Measurements from ENCODE around the gene LBP.

DNA sequence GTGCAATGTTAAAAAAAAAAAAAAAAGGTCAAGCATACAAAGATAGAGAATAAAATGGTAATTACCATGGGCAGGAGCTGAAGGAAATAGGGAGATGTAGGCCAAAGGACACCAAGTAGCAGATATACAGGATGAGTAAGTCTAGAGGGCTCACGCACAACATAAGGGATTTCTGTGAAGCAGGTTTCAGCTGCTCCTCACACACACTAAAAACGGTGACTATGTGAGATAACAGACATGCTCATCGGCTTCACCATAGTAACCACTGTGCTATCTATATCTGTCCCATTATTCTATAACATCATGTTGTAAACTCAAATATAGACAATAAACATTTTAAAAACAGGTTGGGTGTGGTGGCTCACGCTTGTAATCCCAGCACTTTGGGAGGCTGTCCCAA lies 77.3 kb downstream of the LBP start:
- TF ChIP-seq, protein P1, sequence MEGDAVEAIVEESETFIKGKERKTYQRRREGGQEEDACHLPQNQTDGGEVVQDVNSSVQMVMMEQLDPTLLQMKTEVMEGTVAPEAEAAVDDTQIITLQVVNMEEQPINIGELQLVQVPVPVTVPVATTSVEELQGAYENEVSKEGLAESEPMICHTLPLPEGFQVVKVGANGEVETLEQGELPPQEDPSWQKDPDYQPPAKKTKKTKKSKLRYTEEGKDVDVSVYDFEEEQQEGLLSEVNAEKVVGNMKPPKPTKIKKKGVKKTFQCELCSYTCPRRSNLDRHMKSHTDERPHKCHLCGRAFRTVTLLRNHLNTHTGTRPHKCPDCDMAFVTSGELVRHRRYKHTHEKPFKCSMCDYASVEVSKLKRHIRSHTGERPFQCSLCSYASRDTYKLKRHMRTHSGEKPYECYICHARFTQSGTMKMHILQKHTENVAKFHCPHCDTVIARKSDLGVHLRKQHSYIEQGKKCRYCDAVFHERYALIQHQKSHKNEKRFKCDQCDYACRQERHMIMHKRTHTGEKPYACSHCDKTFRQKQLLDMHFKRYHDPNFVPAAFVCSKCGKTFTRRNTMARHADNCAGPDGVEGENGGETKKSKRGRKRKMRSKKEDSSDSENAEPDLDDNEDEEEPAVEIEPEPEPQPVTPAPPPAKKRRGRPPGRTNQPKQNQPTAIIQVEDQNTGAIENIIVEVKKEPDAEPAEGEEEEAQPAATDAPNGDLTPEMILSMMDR (IDR thresholded peaks at IDR 0.05) = no peak
- no peak for TF ChIP-seq TCF7L2 (IDR thresholded peaks at IDR 0.05; ENCODE audit: low read depth, low read length)
- no peak for TF ChIP-seq POLR2AphosphoS5 (IDR thresholded peaks at IDR 0.05; ENCODE audit: low read depth, low read length)
- TF ChIP-seq, protein P2, sequence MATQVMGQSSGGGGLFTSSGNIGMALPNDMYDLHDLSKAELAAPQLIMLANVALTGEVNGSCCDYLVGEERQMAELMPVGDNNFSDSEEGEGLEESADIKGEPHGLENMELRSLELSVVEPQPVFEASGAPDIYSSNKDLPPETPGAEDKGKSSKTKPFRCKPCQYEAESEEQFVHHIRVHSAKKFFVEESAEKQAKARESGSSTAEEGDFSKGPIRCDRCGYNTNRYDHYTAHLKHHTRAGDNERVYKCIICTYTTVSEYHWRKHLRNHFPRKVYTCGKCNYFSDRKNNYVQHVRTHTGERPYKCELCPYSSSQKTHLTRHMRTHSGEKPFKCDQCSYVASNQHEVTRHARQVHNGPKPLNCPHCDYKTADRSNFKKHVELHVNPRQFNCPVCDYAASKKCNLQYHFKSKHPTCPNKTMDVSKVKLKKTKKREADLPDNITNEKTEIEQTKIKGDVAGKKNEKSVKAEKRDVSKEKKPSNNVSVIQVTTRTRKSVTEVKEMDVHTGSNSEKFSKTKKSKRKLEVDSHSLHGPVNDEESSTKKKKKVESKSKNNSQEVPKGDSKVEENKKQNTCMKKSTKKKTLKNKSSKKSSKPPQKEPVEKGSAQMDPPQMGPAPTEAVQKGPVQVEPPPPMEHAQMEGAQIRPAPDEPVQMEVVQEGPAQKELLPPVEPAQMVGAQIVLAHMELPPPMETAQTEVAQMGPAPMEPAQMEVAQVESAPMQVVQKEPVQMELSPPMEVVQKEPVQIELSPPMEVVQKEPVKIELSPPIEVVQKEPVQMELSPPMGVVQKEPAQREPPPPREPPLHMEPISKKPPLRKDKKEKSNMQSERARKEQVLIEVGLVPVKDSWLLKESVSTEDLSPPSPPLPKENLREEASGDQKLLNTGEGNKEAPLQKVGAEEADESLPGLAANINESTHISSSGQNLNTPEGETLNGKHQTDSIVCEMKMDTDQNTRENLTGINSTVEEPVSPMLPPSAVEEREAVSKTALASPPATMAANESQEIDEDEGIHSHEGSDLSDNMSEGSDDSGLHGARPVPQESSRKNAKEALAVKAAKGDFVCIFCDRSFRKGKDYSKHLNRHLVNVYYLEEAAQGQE (IDR thresholded peaks at IDR 0.05; ENCODE audit: insufficient read depth in 1 of 2, low read depth in 2 of 2, low read length in 1 of 2) = no peak
